VCaP (cell line): ENCODE data around the gene SASH3.

Source experiments
- H3K27ac ChIP-seq: fragments of 450-650 bp; 2 replicates; pipeline ENCODE4 v1.5.1; 2017
- CTCF ChIP-seq: fragments of 450-650 bp; conservative IDR thresholded peaks from 2 replicates; pipeline ENCODE4 v1.5.1; 2017; ENCODE audit warnings: mild to moderate bottlenecking, moderate library complexity

SASH3 gene

GRCh38 chrX:129787336-129788055 lies 7.7 kb downstream of the SASH3 start:
- TF ChIP-seq CTCF = no peak
- no peak overlapping the region for H3K27ac ChIP-seq

- no peak for TF ChIP-seq CTCF
- H3K27ac ChIP-seq = no peak overlapping the region
Measured at GRCh38 chrX:129788527-129788926, 8.8 kb downstream of the SASH3 start.

GRCh38 chrX:129790146-129790545 lies 10.4 kb downstream of the SASH3 start:
- no peak for TF ChIP-seq CTCF
- no peak overlapping the region for H3K27ac ChIP-seq

- no peak for TF ChIP-seq CTCF
- no peak overlapping the region for H3K27ac ChIP-seq
Measured at GRCh38 chrX:129790808-129791207, 11.1 kb downstream of the SASH3 start.

GRCh38 chrX:129791336-129791735 lies 11.6 kb downstream of the SASH3 start:
- no peak for TF ChIP-seq CTCF

GRCh38 chrX:129791961-129792570 lies 12.3 kb downstream of the SASH3 start:
- TF ChIP-seq CTCF = no peak
- H3K27ac ChIP-seq = no peak overlapping the region

More at GRCh38 chrX:129791336-129791735, 11.6 kb downstream of the SASH3 start:
- H3K27ac ChIP-seq = no peak overlapping the region

- no peak for TF ChIP-seq CTCF
- H3K27ac ChIP-seq = no peak overlapping the region
Measured at GRCh38 chrX:129792586-129793291, 13.0 kb downstream of the SASH3 start.
